Measurements from ENCODE around the gene EFCAB8.

EFCAB8 gene

GRCh38 chr20:32858701-32859372 is at the start of gene EFCAB8:
TSS of gene EFCAB8 (plus strand) at chr20:32858923. CDS start at chr20:32863793, 4,870 bp downstream.
- DNase-seq = no peak

GRCh38 chr20:32809907-32810306 is 48.8 kb upstream of the EFCAB8 start:
- DNase-seq = no peak

- no peak for DNase-seq
Observed at GRCh38 chr20:32810941-32811340, 47.8 kb upstream of the EFCAB8 start.

GRCh38 chr20:32811886-32812285 is 46.8 kb upstream of the EFCAB8 start:
- DNase-seq = no peak

GRCh38 chr20:32819992-32820697 is 38.6 kb upstream of the EFCAB8 start:
- DNase-seq = peak; percentile 76

GRCh38 chr20:32820698-32821377 is 37.9 kb upstream of the EFCAB8 start:
- DNase-seq = no peak

- DNase-seq = no peak
Observed at GRCh38 chr20:32822225-32822624, 36.5 kb upstream of the EFCAB8 start.

GRCh38 chr20:32823078-32823477 is 35.6 kb upstream of the EFCAB8 start:
- no peak for DNase-seq

- no peak for DNase-seq
Observed at GRCh38 chr20:32823737-32824588, 34.8 kb upstream of the EFCAB8 start.

GRCh38 chr20:32828029-32828680 is 30.6 kb upstream of the EFCAB8 start:
- DNase-seq = no peak

- DNase-seq = no peak
Observed at GRCh38 chr20:32829311-32830005, 29.3 kb upstream of the EFCAB8 start.

- DNase-seq = no peak
Observed at GRCh38 chr20:32830437-32830836, 28.3 kb upstream of the EFCAB8 start.

GRCh38 chr20:32831982-32832381 is 26.7 kb upstream of the EFCAB8 start:
- DNase-seq = no peak

- no peak for DNase-seq
Observed at GRCh38 chr20:32832664-32833063, 26.1 kb upstream of the EFCAB8 start.

GRCh38 chr20:32834972-32835371 is 23.8 kb upstream of the EFCAB8 start:
- DNase-seq = no peak

- DNase-seq = no peak
Observed at GRCh38 chr20:32837157-32837556, 21.6 kb upstream of the EFCAB8 start.

GRCh38 chr20:32839227-32839981 is 19.3 kb upstream of the EFCAB8 start:
- DNase-seq = no peak

GRCh38 chr20:32839982-32840285 is 18.8 kb upstream of the EFCAB8 start:
- no peak for DNase-seq

- no peak for DNase-seq
Observed at GRCh38 chr20:32841174-32841573, 17.5 kb upstream of the EFCAB8 start.

- no peak for DNase-seq
Observed at GRCh38 chr20:32841632-32842031, 17.1 kb upstream of the EFCAB8 start.

Data from NK-92 treated with Interleukin-12 subunit alpha and Interleukin-12 subunit beta, amount 100 ng/mL, for 24 hours (cell line).